ACHN (cell line): ENCODE results near the gene DYNC1I1.

ENCODE experiments used
- DNase-seq: peaks from one replicate; pipeline ENCODE4 v3.0.0-alpha.2; 2015
- in situ Hi-C: cut with HindIII; loops from 2 replicates; pipeline ENCODE4 v1.10.0; 2017; ENCODE audit warnings: low sequenced_read_pairs, low pct_ligation_motif_present, low pct_unique_long_range_greater_than_20kb

Gene DYNC1I1

DNA sequence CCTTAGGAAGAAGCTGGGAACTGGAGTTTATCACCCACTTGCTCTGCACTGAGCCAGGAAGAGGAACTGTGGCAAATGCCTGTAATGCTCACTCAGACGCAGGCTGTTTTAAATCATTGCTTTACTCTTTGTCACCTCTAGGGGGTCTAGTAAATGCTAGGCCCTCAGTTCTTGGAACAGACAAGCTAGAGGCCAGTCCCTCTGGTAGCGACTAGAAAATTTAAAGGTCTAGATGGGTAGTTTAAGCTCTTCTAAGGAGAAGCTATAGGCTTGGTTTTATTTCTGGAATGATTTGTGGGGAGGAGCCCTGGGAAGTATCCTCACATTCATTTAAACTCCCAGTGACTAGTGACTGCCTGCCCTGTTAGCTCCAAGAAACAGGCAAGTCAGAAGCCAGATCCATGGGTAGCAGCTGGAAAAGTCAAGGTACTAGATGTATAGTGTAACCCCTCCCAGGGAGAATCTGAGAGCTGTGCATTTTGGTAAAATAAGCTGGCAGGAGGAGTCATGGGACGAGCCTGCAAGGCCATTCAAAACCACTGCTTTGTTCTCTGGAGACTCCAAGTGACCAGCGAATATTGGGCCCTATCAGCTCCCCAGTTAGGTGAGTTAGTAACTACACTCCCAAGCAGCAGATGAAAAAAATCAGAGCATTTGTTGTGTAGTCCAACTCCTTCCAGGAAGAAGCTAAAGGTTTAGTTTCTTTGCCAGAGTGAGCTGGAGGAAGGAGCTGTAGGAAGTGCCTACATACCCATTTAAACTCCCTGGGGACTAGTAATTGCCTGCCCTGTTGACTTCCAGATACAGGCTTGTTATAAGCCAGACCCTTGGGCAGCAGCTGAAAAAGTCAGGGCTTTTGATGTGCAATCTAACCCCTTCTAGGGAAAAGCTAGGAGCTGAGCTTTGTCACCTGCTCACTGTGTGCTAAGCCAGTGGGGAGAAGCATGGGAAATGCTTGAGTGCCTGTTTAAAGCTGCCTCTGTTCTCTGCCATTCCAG is 68.9 kb downstream of the DYNC1I1 start:
- in situ Hi-C loops = no loop called here
- peak; percentile 52 for DNase-seq

DNA sequence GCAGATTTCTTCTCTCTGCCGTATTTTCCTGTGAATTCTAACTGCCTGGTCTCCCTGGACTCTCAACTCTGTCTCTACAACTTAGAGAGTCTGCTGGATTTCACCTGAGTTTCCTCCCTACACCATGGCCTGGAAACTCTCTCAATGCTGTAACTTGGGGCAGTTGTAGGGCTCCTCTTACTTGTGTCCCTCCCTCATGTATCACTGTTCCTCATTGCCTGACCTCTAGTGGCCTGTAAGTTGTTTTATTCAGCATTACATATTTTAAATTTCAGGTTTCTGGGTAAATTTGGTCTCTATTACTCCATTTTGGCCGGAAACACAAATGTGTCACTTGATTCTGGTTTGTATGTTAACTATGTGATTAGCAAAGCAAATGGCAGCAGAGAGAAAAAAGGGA is 70.9 kb downstream of the DYNC1I1 start:
- in situ Hi-C loops = no loop called here
- peak; percentile 25 for DNase-seq

DNA sequence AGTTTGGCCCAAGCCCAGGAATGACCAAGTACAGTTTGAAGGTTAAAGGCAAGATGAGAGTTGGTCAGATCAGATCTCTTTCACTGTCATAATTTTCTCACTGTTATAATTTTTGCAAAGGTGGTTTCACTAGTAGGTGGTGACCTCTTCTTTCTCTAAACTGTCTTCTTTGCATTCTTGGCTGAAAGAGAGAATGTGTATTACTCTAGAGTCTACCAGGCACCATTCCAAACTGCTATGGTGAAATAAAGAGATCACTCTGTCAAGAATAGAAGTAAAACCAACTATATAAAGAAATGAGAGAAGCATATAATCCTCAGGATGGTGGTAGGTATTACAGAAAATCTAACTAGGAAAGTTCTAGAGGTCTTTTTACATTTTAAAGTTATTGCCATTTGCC is 72.7 kb downstream of the DYNC1I1 start:
- in situ Hi-C loops = no loop called here
- no peak for DNase-seq

DNA sequence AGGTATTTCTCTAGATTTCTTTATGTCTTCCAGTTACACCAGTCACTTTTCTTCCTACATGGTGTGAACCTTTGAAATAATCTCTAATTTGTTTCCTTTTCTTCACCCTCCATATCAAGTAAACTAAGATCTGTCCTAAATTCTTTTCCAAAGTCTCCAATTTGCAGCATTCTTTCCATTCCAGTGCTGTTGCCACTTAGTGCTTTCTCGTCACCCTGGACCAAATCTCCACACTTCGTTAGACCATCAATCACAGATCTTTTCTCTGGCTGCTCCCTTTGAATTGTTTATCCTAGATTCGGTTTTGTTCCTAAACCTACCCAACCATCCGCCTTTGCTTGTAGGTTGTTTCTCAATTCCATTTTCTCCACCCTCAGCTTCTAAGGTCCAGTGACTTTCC is 74.7 kb downstream of the DYNC1I1 start:
- in situ Hi-C loops = no loop called here
- DNase-seq = no peak

DNA sequence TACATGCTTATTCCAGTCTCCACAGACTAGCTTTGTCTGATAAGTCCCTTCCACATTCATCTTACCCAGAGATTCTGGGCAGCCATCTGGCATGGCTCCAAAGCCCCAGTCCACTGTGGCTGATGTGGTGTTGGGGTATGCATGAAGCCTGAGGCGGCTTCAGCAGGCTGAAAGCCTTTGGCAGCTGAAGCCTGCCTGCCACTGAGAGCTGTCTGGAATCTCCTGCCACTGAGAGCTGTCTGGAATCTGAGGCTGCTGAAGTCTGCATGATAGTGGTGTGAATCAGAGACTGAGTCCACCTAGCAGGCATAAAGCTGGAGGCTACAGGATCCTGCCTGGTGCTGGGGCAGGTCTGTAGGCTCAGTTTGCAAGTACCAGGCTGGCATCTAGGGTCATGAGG is 87.1 kb downstream of the DYNC1I1 start:
- peak; percentile 38 for DNase-seq
- in situ Hi-C loops = no loop called here

DNA sequence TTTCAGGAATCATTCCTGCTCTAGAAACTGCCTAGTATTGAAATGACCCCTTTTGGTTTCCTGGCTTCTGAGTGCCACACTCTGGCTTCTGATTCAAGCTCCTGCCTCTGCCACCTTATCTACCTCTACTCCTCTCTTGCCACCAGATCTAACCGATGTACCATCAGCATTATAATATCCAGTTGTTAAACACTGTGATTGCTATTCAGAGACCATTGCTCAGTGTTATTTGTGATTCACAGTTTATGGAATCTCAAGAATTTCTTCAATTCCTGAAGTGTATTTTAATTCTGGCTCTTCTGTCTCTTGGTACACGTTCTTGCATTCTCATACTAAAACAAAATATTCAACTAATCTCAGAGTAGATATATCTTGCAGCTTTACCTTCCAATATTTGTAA is 88.7 kb downstream of the DYNC1I1 start:
- in situ Hi-C loops = no loop called here
- peak; percentile 45 for DNase-seq

DNA sequence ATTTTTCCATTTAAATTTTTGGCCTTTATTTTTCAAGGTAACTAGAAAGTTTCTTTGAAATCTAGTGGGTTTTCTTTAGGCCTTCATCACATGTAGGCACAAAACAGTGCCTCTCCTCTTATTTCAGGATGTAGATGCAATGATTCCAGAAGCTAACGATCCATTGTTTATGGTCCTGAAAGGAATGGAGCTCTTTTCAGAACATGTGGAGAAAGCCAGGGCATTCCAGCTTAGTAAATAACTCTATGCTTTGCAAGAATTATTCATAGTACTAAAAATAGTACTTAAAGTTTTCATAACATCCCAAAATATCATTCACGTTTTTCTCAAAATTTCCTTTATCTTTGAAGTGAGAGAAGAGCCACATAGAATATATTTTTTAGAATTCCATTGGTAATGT is 91.3 kb downstream of the DYNC1I1 start:
- in situ Hi-C loops = no loop called here
- no peak for DNase-seq

DNA sequence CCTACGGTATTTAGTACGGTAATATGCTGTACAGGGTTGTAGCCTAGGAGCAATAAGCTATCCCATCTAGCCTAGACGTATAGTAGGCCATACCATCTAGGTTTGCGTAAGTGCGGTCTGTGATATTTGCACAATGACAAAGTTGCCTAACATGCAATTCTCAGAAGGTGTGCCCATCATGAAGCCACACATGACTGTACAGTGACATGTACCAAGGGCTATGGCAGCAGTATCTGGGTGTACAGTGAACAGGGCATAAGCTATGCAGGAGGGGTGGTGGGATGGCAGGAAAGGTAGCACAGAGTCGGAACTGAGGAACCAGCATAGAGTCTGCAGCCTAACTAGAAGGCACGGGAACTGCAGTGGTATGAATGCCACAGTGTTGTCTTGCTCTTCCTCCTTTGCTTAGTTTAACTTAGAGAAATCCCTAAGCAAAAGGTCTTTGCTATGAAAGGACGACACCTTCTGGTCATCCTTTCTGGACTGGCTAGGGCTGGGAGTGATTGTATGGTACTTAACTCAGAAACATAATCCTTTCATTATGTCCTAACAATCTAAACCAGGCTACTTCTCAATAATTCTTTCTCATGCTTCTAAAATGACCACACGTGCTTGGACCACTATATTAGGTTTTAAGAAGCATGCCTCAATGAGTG is 93.5 kb downstream of the DYNC1I1 start:
- no peak for DNase-seq
- in situ Hi-C loops = no loop called here

DNA sequence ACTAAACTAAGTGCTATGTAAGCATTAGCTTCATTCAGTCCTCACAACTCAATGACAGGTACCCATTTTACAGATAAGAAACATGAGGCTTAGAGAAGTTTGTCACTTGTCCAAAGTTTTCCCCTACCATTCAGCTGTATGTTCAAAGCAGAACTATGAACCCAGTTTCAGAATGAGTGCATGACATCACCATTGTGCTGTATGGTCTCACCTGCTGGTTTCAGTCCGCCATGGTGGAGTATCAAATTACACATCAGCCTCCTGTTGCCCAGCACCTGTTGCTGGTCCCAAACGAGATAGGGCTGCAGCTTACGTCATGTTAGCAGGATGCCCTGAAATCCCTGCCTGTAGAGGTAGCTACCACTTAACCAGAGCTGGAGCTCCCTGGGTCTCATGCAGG is 95.0 kb downstream of the DYNC1I1 start:
- in situ Hi-C loops = no loop called here
- no peak for DNase-seq

DNA sequence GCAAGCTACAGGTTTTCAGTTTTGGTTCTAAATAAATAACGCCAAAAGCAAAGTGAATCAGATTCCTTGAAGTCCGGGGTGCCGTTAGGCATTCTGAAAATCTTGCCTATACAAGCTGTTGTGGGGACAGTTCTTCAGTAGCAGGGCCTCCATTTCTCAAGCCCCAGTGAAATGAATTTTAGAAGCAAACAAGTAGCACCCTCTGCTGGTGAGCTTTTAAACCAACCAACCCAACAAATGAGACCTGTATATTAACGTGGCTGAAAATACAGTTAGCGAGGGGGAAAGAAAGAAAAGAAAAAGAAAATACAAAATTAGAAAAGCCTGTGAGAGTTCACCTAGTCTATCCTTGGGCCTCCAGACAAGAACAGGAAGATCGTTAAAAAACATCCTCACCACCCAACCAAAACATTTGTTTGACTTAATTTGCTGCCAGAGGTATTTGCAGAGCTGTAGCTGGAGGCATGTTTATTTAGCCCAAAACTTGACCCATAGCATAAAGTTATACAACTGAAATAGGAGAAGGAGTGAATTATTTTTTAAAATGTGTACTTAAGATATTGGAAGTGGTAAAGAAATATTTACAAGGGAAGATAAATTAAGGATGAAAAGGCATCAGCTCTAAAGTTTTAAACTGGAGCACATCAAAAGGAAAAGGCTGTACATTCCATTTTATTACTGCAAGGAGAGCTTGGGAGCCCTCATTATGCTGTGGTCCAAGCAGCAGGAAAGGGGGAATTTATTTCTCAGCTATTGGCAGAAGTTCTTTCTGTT is 98.9 kb downstream of the DYNC1I1 start:
- DNase-seq = peak; percentile 78
- in situ Hi-C loops = no loop called here

DNA sequence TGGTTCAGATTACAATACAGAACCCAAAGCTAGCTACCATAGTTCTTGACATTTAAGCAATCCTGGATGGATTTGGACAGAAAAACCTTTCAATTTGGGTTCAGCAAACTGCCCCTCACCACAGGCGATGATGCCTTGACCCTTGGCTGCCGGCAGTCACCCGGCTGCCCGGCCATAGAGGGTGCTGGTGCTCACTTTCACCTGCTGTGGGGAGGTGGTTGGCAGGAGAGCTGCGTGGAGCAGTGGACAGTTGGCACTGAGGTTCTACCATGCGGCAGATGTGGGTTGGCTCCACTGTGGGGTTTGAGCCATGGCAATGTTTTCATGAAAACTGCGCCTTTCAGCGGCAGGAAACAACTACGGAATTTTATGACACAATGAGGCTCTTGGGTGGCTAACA is 99.5 kb downstream of the DYNC1I1 start:
- in situ Hi-C loops = no loop called here
- DNase-seq = no peak

DNA sequence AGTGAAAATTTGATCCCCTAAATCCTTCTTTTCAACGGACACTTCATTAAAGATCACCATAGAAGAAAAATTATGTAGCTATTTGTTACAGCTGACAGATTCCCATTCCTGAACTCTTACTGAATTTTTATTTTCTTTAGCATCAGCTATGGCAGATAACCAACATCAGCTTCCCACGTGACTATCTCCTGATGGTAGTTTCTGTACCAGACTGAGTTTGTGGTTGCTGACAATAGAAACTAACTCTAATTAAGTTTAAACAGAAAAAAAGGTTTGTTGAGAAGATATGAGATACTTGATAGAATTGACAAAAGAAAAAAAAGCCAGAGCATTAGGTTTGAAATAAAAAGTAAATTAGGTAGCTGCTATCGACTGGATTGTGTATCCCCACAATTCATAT is 101.8 kb downstream of the DYNC1I1 start:
- DNase-seq = no peak
- in situ Hi-C loops = no loop called here

DNA sequence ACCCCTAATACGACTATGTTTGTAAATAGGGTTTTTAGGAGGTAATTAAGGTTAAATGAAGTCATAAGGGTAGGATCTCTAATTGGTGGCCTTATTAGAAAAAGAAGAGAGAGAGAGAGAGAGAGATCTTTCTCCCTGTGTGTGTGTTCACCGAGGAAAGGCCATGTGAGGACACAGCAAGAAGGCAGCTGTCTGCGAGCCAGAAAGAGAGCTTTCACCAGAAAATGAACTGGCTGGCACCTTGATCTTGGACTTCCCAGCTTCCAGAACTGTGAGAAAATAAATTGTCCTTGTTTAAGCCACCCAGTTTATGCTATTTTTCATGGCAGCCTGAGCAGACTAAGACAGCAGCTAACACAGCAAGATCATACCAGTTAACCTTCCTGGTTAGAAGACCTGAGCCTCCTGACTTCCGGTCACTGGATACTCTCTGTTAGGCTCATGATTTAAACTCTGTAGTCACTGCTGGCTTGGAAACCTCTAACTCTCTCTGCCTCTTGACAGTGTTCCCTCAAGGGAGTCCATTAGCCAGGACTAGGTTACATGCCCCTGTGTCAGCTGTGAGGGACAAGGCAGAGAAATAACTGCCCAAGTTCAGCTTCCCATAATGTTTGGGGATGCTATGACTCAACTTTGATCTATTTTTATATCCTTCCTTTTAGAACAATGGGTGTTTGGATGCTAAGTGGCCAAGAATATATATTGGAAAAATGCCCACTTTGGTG is 102.3 kb downstream of the DYNC1I1 start:
- DNase-seq = no peak
- in situ Hi-C loops = no loop called here

DNA sequence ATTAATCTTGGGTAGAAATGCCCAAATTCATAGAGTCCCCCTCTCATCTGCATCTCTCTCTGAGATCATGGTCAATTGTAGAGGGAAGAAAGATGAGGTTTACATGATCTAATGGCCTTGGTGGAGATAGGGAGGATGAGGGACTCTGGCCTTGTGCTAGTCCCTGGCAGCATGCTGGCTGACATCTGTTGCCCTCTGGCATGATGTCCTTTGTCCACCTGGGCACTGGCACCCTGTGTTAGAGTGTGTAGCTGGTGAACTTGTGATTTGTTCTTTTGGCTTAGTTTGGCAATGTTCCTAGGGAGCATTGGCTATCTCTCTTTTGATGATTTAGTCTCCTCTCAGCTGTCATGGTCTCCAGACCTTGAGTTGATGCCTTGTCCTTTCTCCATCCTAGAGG is 103.2 kb downstream of the DYNC1I1 start:
- in situ Hi-C loops = no loop called here
- DNase-seq = no peak

DNA sequence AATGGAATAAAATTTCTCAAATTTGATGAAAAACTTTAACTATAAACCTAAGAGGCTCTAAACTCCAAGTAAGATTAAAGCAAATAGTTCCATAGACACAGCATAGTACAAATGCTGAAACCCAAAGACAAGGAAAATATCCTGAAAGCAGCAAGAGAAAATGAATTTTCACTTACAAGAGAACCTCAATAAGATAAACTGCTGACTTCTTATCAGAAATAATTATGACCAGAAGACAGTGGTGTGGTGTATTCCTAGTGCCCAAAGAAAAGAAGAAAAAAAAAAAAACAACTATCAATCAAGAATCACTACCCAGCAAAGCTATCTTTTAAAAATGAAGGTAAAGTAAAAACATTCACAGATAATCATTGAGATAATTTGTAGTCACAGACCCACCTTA is 106.3 kb downstream of the DYNC1I1 start:
- no peak for DNase-seq
- in situ Hi-C loops = no loop called here

DNA sequence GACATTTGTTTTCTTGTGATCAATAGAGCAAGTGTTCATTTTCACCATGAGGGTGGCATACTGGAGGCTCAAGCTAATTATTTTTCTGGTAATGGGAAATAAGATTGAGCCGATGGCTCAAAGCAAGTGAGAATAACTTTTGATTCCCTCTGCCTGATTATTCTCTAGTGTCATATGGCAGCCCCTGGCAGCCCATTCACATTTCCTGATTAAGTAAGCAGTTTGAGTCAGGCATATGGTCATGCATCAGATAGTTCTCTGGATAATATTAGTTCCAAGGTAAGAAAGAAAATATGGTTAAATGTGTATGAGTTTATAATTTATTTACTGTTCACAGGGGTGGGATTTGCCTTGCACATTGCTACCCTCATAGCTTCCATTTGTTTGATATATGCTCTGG is 109.2 kb downstream of the DYNC1I1 start:
- in situ Hi-C loops = no loop called here

DNA sequence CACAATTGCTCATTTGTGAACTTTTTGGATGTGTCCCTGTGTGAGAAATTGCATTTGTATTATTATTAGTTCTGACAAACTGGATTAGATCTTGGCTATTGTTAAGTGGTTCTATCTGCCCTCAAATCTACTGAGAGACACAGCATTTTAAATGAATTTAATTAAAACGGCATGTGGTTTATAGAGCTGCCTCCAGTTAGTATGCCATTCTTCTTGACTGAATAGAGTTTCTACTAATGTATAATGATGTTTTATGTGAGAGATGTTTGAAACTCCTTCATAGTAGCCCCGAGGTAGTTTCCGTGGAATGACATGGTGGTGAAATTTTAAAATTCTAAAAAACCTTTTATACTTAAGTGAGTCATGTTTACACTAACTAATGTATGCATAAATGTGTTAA is 110.9 kb downstream of the DYNC1I1 start:
- in situ Hi-C loops = no loop called here
- DNase-seq = no peak

More for the DNA sequence above, 109.2 kb downstream of the DYNC1I1 start:
- no peak for DNase-seq

DNA sequence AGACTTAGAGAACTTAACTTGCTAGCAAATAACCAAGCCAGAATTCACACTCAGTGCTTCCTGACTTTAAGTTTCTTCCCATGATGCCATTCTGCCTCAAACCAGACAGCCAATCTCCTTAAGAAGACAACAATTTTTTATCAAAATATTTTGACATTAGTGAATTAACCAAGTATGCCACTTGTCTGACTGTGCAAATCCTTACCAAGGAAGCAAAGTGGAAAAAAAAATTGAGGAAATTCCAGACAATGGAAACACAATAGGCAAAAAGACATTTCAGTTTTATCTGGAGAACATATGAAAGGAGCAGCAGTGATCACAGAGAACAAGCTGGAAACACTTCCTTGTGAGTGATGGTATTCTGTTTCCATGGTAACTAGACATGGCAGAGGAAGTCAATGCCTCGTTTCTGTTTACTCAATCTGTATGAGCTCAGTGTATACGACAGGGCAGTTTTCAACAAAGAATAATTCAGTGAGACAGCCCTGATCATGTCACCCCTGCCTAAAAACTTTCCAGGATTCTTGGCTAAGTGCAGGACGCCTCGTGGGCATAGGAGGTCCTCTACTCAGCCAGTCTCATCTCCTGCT is 114.2 kb downstream of the DYNC1I1 start:
- in situ Hi-C loops = no loop called here
- DNase-seq = no peak
